GM20000 (cell line): ENCODE measurements around the gene FARP1.

Experiments used
- DNase-seq: peaks from one replicate; pipeline ENCODE4 v3.0.0; 2012; ENCODE audit warnings: low spot score
- TF ChIP-seq, protein P1 (sequence below): IDR thresholded peaks from 2 replicates; pipeline ENCODE4 v1.5.1; 2012; ENCODE audit warnings: mild to moderate bottlenecking, control low read depth; ENCODE audit errors: extremely low read depth, missing control alignments

The FARP1 gene

DNA sequence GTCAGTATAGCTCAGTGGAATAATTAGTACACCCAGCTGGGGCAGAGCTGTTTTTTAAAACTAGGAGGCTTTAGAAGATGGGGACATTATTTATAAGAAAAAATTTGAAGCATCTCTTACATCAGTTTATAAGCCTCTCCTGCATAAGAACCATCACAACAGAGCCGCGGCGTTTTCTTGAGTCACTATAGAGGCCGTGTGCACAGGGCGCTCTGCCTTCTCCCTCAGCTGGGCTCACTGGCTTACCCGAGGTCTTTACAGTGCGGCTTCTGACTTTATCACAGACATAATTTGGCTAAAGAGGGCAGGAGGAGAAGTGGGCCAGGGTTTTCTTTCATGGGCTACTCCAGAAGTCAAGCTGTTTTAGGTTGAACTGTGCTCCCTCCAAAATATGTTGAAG is 169.7 kb downstream of the FARP1 start:
- TF ChIP-seq, protein P1, sequence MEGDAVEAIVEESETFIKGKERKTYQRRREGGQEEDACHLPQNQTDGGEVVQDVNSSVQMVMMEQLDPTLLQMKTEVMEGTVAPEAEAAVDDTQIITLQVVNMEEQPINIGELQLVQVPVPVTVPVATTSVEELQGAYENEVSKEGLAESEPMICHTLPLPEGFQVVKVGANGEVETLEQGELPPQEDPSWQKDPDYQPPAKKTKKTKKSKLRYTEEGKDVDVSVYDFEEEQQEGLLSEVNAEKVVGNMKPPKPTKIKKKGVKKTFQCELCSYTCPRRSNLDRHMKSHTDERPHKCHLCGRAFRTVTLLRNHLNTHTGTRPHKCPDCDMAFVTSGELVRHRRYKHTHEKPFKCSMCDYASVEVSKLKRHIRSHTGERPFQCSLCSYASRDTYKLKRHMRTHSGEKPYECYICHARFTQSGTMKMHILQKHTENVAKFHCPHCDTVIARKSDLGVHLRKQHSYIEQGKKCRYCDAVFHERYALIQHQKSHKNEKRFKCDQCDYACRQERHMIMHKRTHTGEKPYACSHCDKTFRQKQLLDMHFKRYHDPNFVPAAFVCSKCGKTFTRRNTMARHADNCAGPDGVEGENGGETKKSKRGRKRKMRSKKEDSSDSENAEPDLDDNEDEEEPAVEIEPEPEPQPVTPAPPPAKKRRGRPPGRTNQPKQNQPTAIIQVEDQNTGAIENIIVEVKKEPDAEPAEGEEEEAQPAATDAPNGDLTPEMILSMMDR, result no peak
- DNase-seq, result no peak

DNA sequence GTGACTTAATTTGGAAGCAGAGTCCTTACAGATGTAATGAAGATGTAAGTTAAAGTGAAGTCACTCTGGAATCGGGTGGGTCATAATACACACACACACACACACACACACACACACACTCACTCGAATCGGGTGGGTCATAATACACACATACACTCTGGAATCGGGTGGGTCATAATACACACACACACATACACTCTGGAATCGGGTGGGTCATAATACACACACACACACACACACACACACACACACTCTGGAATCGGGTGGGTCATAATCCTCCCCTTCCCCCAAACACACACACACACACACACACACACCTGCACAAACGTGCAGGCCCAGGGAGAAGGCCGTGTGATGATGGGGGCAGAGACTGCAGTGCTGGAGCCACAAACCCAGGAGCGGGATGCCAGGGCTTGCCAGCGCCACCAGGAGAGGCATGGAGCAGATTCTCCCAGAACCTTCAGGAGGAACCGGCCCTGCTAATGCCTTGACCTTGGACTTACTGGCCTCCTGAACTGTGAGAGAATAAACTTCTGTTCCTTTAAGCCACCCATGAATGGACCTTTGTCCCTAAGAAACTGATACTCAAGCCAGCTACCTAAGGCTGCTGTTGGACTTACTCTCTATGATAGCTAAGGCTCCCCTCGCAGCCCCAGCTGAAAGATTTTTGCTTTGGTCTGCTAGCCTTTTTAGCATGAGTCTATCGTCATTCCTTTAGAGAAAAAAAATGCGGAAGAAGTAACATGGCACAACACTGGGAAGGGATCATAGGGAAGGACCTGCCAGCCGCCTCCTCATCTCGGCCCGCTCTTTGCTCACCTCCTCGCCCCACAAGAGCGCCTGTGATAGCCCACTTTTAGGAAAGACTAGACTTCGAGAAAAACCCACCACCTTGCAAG is 170.4 kb downstream of the FARP1 start:
- DNase-seq, result no peak
- TF ChIP-seq, protein P1, result no peak

DNA sequence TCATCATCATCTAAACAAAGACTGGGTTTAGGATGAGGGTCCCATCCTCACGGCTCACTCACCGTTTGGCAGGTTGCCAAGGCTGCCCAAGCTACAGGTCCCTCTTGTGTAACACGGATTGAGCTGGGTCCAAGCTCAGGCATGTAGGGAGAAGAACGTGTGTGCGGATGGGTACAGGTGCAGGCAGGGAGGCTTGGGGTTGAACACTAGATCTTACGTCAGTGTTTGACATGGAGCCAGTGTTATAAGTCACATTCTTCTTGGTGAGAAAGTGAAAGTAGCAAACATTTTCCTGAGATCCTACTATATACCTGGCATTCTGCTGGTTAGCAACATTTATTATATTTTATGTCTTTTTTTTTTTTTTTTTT is 171.0 kb downstream of the FARP1 start:
- TF ChIP-seq, protein P1, result no peak
- no peak for DNase-seq

DNA sequence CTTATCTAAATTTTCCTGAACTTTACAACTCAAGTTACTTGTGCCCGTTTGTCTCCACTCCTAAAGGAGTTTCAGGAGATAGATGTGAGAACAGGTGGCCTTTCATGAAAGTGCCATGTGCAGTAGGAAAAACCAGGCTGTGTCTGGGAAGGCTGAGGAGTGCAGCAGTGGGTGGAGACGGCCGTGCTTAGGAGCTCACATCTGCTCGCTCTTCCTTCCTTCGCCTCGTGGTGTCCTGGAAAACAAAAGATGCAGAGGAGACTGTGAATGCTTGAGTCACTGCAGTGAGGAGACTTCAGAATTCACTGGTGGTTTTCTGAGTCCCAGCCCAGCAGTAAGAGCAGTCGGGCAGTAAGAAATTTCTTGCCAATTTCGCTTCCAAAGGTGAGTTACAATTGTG is 172.6 kb downstream of the FARP1 start:
- no peak for DNase-seq
- TF ChIP-seq, protein P1, result no peak

DNA sequence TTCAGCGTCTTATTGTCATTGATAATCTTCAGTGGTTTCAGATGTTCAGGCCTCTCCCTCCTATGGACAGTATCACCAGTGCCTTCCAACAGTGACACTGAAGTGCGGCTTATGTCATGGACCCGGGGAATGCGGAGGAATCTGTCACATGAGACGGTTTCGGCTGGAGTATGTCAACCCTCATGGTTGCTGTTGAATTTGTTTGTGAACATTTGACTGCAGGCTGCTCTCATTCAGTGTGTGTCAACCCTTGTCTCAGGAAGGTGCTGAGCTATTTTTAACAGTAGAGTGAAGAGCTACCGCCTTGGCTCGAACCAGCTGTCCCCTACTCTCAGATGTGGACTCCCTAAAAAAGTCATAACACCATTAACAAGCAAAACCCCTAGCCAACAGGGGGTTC is 173.0 kb downstream of the FARP1 start:
- DNase-seq, result no peak
- TF ChIP-seq, protein P1, result no peak

DNA sequence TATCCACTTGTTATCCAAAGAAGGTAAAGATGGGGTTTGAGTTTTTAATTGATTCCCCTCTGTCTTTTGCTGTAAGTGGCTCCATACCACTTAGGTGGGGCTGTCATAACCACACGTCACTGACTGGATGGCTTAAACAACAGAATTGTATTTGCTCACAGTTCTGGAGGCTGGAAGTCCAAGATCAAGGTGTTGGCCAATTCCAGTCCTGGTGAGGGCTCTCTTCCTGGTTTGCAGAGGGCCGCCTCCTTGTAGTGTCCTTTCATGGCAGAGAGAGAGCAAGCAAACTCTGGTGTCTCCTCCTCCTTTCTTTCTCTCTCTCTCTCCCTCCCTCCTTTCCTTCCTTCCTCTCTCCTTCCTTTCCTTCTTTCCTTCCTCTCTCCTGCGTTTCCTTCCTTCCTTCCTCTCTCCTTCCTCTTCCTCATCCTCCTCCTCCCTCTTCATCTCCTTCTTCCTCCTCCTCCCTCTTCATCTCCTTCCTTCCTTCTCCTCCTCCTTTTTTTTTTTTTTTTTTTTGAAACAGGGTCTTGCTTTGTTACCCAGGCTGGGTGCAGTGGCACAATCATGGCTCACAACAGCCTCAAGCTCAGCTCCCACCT is 174.8 kb downstream of the FARP1 start:
- TF ChIP-seq, protein P1, result no peak

DNA sequence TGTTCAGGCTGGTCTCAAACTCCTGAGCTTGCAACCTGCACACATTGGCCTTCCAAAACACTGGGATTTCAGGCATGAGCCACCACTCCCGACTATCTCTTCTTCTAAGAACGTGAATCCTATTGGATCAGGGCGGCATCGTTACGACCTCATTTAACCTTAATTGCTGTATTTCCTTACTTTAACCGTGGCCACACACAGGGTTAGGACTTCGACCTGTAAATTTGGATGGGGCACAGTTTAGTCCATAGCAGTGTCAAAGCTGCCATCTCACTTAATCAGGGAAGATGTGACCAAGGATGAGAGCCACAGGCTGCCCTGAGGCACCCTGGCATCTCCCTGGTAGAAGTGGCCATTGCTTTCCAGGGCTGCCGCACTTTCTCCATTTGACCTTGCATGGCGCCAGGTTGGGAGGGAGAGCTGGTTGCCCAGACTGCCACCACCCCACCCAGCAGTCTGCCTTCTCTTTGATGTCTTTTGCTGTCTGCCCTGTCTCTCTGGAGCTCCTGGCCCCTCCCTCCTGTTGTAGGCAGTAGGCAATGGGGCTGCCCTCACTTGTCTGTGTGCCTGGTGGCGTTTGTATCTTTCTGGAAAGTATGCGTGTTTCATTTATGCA is 175.5 kb downstream of the FARP1 start:
- TF ChIP-seq, protein P1, result no peak
- DNase-seq, result no peak

More for the DNA sequence above, 174.8 kb downstream of the FARP1 start:
- no peak for DNase-seq
